NOMO-1 treated with dmso at 0.1 percent for 144 hours (cell line): ENCODE results near the gene DRD5.
"Not testable (repeated sequence)": the region's sequence is repeated elsewhere in the genome, so short reads cannot be mapped to it uniquely, and the experiment has no call there.

Experiments used
- DNase-seq: peaks from one replicate; lab custom pipeline; 2025; ENCODE audit not compliant: unreplicated experiment; lab: John Stamatoyannopoulos, UW

The DRD5 gene

DNA sequence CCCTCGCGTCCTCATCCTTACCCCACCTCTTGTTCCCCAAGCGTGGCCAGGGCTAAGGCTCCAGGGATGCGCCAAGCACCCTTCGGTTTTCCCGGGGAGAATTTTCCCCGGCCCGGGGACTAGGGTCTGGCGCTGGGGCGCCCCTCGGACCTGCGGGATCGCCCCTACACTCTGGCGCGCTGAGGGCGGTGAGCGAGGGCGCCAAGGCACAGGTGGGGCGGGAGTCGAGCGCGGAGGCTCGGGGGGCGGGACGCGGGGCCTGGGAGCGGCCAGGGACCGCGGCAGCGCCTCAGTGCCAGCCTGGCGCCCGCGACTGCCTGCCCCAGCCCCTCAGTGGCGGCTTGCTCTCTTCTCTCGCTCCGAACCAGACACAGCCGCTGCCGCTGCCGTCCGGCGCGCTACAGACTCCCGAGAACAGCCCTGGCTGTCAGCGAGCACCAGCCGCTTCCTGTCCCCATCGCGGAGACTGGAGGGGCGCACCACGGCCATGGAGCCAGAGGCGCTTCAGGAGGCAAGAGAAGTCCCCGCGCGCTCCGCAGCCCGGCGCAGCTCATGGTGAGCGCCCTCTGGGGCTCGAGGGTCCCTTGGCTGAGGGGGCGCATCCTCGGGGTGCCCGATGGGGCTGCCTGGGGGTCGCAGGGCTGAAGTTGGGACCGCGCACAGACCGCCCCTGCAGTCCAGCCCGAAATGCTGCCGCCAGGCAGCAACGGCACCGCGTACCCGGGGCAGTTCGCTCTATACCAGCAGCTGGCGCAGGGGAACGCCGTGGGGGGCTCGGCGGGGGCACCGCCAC, at the start of gene DRD5:
Gene DRD5 (plus strand): TSS at position 292 of the 793 bp plus-strand sequence. CDS start 396 bp downstream, at position 688.
- DNase-seq = no peak

DNA sequence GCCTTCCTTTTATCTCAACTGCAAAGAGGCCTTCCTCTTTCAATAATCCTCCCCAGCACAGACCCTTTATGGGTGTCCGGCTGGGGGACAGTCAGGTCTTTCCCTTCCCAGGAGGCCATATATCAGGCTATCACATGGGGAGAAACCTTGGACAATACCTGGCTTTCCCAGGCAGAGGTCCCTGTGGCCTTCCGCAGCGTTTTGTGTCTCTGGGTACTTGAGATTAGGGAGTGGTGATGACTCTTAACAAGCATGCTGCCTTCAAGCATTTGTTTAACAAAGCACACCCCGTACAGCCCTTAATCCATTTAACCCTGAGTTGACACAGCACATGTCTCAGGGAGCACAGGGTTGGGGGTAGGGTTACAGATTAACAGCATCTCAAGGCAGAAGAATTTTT, 49.2 kb upstream of the DRD5 start:
- not testable (repeated sequence) for DNase-seq

DNA sequence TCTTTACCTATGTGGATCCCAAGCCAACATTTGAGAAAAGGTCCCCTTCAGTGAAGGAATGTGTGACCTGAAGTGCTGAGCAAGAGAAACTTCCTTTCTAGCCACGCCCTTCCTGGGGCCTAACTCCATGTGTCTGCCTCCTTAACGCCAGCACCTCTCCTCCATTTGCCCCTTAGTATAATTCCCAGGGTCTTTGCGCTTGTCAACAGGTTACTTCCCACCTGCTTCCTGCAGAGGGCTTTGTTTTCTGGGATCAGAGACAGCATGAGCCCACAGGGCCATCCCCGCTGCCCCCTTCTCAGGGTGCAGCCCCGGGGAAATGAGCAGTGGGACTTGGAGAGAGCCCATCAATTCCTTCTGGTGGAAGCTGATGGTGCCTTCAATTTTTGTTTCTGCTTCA, 45.9 kb upstream of the DRD5 start:
- DNase-seq = no peak

DNA sequence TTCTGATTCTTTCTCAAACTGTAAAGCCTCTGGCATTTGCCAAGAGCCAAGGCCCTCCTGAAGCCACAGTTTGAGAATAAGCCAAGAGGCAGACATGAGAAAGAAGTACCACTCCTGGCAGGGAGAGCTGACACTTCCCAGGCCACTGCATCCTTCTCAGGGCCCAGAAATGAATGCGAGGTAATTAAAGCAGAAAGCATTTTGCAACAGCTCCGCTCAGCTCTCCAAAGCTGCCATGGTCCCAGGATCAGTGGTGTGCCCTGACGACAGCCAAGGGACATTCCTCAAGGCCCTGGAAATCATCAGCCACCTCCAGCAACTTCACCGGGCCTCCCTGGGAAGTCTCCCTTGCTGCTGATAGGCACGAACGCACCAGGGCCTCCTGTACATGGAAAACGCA, 44.2 kb upstream of the DRD5 start:
- DNase-seq = not testable (repeated sequence)

DNA sequence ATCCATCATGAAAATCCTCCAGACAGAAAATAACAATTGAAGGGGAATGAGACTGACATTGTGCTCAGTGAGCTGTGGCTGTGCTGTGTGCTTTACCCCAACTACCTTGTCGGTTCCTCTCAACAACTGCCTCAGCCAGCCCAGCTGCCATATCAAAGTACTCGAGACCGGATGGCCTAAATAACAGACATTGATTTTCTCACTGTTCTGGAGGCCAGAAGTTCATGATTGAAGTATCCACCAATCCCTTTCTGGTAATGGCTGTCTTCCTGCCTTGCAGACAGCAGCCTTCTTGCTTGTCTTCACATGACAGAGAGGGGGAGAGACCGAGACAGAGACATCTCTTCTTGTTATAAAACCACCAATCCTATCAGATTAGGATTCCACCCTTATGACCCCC, 37.6 kb upstream of the DRD5 start:
- not testable (repeated sequence) for DNase-seq

DNA sequence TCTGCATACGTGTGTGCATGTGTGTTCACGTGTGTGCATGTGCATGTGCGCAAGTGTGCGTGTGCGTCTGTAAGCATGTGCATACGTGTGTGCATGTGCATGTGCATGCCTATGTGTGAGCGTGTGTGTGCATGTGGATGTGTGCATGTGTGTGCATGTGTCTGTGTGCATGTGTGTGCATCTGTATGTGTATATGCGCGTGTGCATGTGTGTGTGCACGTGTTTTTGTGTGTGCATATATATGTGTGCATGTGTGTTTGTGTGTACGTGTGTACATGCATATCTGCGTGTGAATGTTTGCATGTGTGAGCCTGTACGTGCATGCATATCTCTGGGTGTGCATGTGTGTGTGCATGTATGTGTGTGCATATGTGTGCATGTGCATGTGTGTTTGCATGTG, 35.7 kb upstream of the DRD5 start:
- no peak for DNase-seq

DNA sequence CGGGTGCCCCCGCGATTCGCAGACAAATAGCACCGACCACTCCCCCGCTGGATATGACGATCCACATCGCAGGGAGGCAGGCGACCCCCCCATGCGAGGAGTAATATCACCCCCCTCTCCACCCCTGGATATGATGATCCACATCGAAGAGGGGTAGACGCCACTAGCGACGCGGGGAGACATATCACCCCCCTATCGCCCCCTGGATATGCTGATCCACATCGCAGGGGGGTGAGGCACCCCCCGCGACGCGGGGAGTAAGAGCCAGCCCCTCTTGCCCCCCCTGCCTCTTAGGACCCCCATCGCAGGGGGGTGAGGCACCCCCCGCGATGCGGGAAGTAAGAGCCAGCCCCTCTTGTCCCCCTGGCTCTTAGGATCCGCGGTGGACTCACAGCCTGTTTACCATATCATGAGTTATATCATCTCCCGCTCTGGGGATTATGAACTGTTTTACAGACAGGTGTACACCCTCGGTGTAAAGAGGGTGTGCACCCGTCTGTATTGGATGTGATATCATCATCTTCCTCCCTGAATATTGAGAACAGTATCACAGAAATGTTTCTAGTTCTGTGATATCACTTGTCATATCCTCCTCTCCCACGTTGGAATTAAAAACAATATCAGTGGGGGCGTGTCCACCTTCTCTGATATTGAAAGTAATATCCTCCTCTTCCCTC, 22.7 kb upstream of the DRD5 start:
- no peak for DNase-seq

DNA sequence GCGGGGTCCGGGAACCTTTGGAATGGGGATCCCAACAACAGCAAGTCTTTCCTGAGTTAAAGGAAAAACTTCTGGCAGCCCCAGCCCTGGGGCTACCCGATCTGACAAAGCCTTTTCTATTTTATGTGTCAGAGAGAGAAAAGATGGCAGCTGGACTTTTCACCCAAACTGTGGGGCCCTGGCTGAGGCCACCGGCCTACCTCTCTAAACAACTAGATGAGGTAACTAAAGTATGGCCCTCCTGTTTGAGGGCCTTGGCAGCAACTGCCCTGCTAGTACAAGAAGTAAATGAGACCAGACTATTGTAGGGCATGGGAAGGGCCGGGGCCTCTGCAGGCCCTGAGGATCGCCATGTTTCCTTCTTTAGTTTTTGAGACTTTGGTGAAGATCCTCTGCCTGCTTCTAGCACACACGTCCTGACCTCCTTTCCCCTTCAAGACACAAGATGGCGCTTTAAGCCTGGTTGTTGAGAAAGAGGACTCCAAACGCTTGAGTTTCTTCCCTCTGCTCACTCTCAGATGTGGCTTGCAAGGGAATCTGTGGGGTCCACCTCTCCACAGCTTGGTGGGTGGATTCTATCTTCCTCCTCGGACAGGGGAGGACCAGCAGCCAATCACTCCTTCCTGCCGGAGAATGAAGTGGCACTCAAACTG, 18.5 kb upstream of the DRD5 start:
- no peak for DNase-seq

DNA sequence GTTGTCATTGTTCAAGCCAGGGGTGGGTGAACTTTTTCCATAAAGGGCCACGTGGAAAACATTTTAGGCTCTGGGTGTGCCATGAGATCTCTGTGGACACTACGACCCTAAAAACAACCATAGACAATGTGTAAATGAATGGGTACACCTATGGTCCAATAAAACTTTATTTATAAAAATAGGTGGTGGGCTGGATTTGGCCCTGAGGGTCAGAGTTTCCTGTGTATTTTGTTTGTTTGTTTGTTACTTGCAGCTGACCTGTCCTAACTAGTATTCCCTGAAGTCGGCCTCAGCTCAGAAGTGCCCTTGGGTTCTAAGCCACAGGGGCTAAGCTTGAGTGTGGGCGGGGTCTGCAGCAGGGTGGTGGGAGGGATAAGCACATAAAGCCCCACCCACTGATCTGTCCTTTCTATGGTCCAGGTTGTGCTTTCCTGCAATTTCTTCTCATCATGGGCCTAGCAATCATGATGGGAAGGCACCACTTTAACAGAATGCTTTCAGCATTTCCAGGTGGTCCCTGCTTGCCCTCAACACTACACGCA, 17.2 kb upstream of the DRD5 start:
- DNase-seq = no peak

DNA sequence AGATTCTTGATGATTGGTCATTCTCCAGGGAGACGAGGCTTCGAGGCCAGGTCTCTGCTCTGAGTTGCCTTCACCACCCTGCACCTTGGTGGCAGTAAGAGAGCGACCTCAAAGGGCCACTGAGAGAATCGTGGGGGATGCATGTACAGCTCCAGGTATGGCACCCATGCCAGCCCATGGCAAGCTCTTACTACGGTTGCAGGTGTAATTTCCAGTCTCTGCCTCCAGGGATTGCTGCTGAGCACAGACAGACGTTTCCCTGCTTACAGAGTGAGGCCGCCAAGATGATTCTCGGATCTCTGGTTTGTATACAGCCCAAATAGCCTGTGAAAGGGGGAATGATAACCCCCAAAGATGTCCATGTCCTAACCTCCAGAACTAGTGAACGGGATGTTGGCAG, 16.3 kb upstream of the DRD5 start:
- no peak for DNase-seq

DNA sequence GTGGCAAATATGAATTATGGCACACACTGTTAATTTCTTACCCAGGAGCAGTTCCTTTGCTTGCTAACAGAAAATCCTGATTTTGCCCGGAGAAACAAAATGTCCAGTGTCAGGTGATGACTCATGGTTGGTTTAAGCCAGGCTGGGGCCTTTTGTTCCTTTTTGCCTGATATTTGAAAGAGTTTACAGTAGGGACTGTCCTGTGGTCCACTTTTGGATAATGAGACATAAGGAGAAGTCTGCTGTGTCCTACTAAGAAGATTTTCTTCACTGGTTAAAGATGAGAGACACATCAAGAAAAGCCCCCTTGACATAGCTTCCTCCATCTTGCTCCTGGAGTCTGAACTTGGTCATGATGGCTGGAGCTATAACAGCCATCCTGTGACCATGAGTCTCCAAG, 12.1 kb upstream of the DRD5 start:
- DNase-seq = no peak

DNA sequence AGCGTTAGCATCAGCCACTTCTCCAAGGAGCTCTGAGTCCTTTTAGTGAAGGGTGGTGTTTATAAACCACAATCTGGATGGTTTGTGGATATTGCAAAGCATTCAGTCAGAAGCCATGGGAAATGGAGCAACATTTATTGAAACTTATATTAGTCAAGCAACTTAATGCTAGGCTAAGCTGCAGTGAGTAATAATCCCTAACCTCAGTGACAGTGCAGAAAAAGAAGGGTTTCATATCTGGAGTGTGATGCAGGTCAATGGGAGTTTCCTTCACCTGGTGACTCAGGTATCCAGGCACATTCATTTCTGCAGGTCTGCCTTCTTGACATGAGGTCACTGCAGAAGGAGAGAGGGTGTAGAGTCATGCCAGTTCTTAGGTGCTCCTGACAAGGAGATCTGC, 10.4 kb upstream of the DRD5 start:
- no peak for DNase-seq

DNA sequence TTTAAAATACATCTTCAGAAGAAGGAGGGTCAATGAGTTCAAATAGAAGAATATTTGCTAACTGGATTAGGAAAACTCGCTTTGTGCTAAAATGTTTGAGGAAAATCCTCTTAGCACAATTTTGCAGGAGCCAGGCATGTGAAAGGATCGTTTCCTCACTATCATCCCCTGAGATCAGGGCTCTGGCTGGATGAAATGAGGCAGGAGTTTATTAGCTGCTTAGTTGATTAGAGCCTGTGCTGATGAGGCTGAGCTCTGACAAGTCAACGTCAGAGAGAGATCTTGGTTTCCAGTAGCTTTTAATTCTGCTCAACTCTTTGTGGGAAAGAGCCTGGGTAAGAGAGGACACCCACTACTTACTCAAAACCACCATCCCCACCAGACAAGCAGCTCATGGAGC, 8.0 kb upstream of the DRD5 start:
- no peak for DNase-seq

DNA sequence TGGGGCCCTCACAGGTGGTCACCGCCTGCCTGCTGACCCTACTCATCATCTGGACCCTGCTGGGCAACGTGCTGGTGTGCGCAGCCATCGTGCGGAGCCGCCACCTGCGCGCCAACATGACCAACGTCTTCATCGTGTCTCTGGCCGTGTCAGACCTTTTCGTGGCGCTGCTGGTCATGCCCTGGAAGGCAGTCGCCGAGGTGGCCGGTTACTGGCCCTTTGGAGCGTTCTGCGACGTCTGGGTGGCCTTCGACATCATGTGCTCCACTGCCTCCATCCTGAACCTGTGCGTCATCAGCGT, 652 bp downstream of the DRD5 start:
- DNase-seq = no peak

DNA sequence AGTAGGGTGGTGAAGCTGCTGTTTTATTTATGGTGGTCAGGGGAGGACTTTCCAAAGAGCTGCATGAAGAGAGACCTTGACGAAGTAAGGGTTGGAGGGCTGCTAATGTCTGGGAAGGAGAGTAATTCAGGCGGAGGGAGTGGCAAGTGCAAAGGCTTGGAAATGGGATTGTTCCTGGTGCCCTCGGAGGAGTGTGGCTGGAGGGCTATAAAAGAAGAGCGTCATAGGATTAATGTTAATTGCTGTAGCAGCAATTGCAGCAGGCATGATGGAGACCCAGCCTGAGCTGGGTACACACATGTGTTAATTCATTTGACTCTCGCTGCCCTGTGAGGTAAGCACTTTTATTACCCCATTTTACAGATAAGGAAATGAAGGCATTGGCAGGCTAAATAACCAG, 4.5 kb downstream of the DRD5 start:
- DNase-seq = not testable (repeated sequence)

DNA sequence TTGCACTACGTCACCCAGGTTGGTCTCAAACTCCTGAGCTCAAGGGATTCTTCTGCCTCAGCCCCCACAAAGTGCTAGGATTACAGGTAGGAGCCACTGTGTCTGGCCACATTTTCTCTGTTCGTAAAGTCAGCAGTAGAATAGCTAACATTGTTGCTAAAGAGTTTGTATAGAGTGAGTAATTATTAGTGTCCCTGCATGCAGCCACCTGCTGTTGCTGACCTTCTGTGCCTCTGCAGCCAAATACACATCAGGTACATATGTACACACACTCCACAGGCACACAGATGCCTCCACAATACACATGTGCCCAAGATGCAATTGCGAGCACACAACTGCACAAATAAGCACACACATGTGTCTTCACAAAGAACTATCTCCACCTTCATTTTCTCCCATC, 10.9 kb downstream of the DRD5 start:
- DNase-seq = no peak

DNA sequence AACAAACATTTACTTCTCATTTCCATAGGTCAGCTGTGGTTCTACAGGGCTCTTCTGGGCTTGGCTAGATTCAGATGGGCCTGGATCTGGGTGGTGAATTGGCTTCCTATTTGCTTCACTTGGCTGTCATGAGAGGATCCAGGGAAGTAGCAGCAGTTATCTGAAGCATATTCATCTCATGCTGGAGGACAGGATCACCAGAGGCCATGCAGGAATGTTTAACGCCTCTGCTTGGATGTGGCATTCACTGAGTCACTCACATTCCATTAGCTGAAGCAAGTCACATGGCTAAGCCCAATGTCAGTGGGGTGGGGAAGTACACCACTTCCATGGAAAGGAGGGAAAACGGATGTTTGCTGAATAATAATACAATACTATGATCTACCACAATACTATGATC, 15.2 kb downstream of the DRD5 start:
- DNase-seq = not testable (repeated sequence)

DNA sequence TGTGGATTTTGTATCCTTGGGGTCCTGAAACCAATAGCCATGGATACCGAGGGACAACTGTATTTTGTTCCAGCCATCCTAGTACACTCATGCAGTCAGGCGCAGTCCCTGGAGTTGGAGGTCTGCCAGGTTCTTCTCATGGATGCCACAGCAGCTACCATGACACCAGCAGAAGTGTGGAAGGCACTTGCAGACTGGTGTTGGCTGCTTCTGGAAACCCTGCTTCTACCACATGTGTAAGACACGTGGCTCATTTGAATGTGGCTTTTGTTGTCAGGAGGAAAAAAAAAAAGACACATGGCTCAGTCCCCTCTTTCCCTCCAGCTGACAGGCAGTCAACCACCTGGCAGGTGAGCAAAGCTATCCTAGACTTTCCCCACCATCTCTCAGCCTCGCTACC, 19.4 kb downstream of the DRD5 start:
- no peak for DNase-seq

DNA sequence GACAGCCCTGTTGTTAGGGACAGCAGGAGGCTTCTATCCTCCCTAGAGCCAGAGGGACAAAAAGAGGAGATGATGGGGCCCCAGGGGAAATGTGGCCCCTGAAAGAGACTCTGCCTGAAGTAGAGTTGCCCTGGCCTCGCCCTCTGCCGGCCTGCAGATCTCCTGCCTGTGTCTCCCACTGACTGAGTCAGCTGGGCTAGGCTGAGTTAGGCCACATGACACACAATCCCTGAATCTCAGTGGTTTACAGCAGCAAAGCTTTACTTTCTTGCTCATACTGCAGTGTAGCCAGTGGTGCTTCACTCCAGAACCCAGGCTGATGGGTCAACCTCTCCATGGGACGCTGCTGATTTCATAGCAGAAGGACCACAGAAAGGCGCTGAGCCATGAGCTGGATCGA, 23.5 kb downstream of the DRD5 start:
- no peak for DNase-seq

DNA sequence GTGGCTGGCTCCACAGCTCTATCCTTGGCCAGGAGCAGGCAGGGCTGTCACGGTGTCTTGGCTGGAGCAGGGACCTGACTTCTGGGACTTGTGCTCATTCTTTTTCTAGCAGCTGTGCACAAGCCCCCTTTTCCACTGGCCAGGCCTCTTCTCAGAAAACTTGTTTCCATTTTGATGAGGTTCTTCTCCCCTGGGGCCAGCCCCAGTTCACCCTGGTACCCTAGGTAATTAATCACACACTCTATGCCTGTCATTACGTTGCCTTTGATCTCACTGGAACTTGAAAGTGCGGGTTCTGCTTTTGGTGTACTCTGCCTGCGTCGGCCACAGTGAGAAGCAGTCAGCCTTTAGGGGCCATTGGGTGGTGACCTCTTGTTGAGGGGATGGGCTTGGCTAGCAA, 26.6 kb downstream of the DRD5 start:
- DNase-seq = no peak

DNA sequence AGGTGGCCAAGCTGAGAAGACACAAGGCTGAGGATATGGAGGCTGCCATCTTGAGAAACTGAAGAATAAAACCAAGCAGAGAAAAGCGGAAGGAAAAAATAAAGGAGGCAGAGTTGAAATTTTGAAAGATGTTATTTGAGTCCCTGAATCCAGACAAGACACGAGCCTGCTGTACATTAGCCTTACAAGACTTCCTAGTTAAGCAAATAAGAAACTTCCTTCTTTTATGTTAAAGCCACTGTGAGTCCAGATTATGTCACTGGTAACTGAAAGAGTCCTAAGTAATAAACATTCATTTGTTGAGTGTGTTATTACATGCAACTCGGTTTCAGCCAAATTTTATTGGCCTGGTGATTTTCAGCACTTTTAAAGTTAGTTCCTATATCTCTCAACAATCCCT, 30.4 kb downstream of the DRD5 start:
- DNase-seq = peak; percentile 0
